Measurements from ENCODE around the gene MXD1. TPM values are rescaled to one million over a fixed set of nuclear protein-coding genes. Genes with fewer than 3 reads are reported as not detected.

Gene MXD1
- total RNA-seq, 6 experiments from 2014 or later = 3.5 to 13.1 (median 4.3) TPM

DNA sequence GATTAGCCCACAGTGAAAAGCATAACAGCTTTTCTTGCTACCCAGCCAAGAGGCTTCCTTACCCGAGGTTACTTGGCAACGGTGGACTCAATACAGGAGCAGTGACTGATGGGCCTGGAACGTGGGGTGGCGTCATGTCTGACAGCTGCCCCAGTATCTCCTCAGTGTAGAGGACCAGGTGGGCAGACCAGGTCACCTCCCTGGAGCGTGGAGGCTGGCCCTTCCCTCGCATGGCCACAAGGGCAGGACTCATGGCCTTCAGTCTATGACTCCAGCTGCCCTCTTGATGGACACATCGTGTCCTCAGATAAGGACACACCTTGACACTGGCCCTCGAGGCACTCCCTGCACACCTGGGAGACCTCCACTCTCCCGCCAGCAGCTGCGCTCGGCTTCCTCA is 40.1 kb downstream of the MXD1 start:
- WGBS (ENCODE audit: insufficient coverage, low coverage, low lambda C conversion rate, missing lambda C conversion rate) = 72% methylated on average over 4 of the region's 11 CpGs
- intact Hi-C loops (cut with DNase I) = no loop called here
- H3K9me3 ChIP-seq = no peaks in the 10 kb centered on the region
- no peaks in the 10 kb centered on the region for H3K4me1 ChIP-seq
- no peak overlapping the region for H3K27ac ChIP-seq
- TF ChIP-seq POLR2A (IDR thresholded peaks at IDR 0.05) = no peak
- TF ChIP-seq, protein P1, sequence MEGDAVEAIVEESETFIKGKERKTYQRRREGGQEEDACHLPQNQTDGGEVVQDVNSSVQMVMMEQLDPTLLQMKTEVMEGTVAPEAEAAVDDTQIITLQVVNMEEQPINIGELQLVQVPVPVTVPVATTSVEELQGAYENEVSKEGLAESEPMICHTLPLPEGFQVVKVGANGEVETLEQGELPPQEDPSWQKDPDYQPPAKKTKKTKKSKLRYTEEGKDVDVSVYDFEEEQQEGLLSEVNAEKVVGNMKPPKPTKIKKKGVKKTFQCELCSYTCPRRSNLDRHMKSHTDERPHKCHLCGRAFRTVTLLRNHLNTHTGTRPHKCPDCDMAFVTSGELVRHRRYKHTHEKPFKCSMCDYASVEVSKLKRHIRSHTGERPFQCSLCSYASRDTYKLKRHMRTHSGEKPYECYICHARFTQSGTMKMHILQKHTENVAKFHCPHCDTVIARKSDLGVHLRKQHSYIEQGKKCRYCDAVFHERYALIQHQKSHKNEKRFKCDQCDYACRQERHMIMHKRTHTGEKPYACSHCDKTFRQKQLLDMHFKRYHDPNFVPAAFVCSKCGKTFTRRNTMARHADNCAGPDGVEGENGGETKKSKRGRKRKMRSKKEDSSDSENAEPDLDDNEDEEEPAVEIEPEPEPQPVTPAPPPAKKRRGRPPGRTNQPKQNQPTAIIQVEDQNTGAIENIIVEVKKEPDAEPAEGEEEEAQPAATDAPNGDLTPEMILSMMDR (IDR thresholded peaks at IDR 0.05) = no peak
- ATAC-seq (peak in 2 of 4 donors; percentile 14 to 31), DNase-seq (no peak)
- H3K4me3 ChIP-seq = no peak overlapping the region
- H3K27me3 ChIP-seq = no peaks in the 10 kb centered on the region
- no peaks in the 10 kb centered on the region for H3K36me3 ChIP-seq

DNA sequence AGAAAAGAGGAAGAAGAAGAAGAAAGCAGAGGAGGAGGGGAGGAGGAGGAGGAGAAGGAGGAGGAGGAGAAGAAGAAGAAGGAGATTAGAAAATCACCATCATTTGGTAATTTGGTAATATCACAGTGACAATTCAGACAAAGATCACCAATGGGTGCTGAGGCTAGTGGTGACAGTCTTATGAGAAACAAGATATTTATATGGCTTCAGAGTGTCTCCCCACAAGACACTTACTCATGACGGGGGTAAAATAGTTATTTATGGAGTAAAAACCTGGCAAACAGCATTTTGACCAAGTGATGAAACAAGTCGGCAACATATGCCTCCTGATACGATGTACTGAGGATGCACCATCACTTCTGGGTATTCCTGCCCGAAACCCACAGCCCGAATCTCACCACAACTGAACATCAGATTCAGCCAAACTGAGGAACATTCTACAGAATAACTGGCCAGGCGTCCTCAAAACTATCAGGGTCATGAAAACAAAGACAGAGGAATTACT is 41.6 kb downstream of the MXD1 start:
- no peak overlapping the region for H3K4me3 ChIP-seq
- H3K27me3 ChIP-seq = no peaks in the 10 kb centered on the region
- no peaks in the 10 kb centered on the region for H3K36me3 ChIP-seq
- no peaks in the 10 kb centered on the region for H3K4me1 ChIP-seq
- no peaks in the 10 kb centered on the region for H3K9me3 ChIP-seq
- WGBS (ENCODE audit: insufficient coverage, low coverage, low lambda C conversion rate, missing lambda C conversion rate) = 82% methylated on average over 6 of the region's 6 CpGs
- ATAC-seq (no peak), DNase-seq (no peak)
- H3K27ac ChIP-seq = no peak overlapping the region
- TF ChIP-seq, protein P1 (IDR thresholded peaks at IDR 0.05) = no peak
- no peak for TF ChIP-seq POLR2A (IDR thresholded peaks at IDR 0.05)
- intact Hi-C loops (cut with DNase I) = no loop called here

DNA sequence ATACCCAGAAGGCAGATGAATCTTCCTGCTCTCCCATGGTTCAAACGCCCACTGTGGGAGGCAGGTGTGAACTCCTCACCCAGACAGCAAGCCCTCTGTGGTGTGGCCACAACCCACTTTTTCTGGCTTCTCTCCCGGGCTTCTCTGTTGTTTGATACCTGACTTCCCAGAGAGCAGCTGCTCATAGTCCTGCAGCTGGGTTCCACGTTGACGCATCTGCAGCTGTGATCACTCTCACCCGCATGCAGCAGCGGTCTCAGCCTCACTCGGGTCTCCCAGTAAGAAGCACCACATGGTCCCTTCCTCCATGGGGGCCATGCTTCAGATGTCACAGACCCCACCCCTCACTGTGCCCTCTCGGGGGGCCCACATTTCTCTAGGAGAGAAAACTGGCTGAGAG is 43.1 kb downstream of the MXD1 start:
- no peaks in the 10 kb centered on the region for H3K27me3 ChIP-seq
- no peak for DNase-seq
- no peak for ATAC-seq
- no peak overlapping the region for H3K4me3 ChIP-seq
- 71% methylated on average over 4 of the region's 8 CpGs for WGBS (ENCODE audit: insufficient coverage, low coverage, low lambda C conversion rate, missing lambda C conversion rate)
- H3K36me3 ChIP-seq = no peaks in the 10 kb centered on the region
- no peaks in the 10 kb centered on the region for H3K9me3 ChIP-seq
- intact Hi-C loops (cut with DNase I) = no loop called here
- TF ChIP-seq, protein P1 (IDR thresholded peaks at IDR 0.05) = no peak
- TF ChIP-seq POLR2A (IDR thresholded peaks at IDR 0.05) = no peak
- no peaks in the 10 kb centered on the region for H3K4me1 ChIP-seq
- H3K27ac ChIP-seq = no peak overlapping the region

DNA sequence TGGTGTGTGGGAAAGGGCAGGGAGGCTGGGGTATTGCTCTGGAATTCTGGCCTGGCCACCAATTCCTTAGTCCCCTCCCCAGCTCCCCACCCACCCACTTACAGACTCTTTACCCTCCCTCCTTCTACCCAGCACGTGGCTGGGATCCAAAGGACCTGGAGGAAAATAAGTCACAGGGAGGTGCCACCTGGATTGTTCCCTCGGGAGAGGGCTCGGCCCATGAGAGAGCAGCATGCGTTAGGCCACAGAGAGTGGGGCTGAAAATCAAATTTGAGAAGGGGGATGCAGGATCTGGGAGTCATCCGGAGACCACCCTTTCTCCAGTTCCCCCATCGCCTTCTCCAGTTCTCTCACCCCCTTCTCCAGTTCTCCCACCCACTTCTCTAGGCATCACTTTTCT is 43.6 kb downstream of the MXD1 start:
- peak in 1 of 3 donors; percentile 43 for DNase-seq
- H3K4me1 ChIP-seq = no peaks in the 10 kb centered on the region
- intact Hi-C loops (cut with DNase I) = no loop called here
- no peak for TF ChIP-seq POLR2A (IDR thresholded peaks at IDR 0.05)
- TF ChIP-seq, protein P1 (IDR thresholded peaks at IDR 0.05) = no peak
- H3K4me3 ChIP-seq = no peak overlapping the region
- ATAC-seq = no peak
- WGBS (ENCODE audit: insufficient coverage, low coverage, low lambda C conversion rate, missing lambda C conversion rate) = 94% methylated on average over 2 of the region's 6 CpGs
- no peak overlapping the region for H3K27ac ChIP-seq
- no peaks in the 10 kb centered on the region for H3K36me3 ChIP-seq
- no peaks in the 10 kb centered on the region for H3K27me3 ChIP-seq
- H3K9me3 ChIP-seq = no peaks in the 10 kb centered on the region

DNA sequence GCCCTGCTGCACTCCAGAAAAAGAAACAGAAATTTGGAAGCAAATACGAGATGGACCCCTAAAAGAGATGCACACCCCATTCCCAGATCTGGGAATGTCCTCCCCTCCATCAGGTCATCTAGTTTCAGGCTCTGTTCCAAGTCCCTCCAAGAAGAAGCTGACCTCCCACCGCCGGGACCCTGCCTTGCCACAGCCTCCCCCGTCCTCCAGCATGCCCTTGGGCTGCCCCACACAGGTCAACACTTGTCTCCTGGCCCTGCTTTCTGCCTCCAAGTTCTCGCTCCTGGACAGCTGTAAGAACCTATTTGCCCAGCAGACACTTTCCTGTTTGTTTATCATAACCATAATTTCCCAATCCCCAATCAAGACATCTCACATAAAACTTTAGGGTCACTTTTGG is 44.5 kb downstream of the MXD1 start:
- Histone ChIP-seq H3K9me3 (no peaks in the 10 kb centered on the region), H3K27me3 (no peaks in the 10 kb centered on the region), H3K4me1 (no peaks in the 10 kb centered on the region), H3K4me3 (no peak overlapping the region), H3K36me3 (no peaks in the 10 kb centered on the region), H3K27ac (no peak overlapping the region)
- 85% methylated on average over 5 of the region's 5 CpGs for WGBS (ENCODE audit: insufficient coverage, low coverage, low lambda C conversion rate, missing lambda C conversion rate)
- no peak for ATAC-seq
- no peak for TF ChIP-seq POLR2A (IDR thresholded peaks at IDR 0.05)
- TF ChIP-seq, protein P1 (IDR thresholded peaks at IDR 0.05) = no peak
- DNase-seq = peak in 1 of 3 donors; percentile 42
- intact Hi-C loops (cut with DNase I) = no loop called here
